ENCODE results near the gene CTCFL. TPM values are rescaled to one million over a fixed set of nuclear protein-coding genes. Genes with fewer than 3 reads are reported as not detected.

CTCFL gene
- total and polyA plus RNA-seq, 2 of the 8 experiments (the other 6 are each of a cell fraction or from before 2014, with no cell fraction given): 0.30 to 0.80 TPM

DNA sequence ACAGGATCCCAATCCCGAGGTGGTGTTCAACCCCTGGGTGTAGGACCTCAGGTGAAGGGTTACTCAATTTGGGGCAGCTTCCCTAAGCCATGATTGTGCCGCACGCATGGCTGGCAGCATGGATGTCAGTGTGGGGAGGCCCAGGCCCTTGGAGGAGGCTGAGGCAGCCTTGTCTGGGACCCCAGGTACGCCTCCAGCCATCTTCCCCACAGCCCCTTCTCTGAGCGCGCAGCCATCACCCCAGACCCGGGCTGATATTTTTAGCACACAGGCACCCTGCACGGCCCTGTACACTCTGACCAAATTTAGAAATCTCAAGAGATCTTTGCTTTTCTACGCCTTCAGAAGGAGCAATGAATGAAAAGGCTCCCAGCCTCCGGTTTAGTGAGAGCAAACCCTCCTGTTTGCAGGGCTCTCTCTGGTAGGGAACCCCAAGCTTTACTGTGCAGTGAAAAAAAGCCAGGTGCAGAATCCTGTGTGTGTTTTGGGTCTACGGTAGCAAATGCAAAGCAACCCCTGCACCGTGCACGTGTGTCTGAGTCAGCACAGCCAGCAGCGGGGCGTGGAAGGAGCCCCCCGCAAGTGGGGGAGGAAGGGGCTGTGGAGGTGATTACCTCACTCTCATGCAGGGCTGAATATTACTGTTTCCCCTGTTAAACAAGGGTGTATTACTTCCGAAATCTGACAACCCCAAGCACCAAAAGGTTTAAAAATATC is 44.3 kb downstream of the CTCFL start:
- Histone ChIP-seq H3K27me3 (replicated peaks in 1 of 4; ENCODE audit: control insufficient read depth in 3 of 4, extremely low read depth in 1 of 4, insufficient read depth in 3 of 4, low read length in 3 of 4) (no peaks in the 10 kb centered on the region; a peak in 1 of 7 replicates), H4K20me1 (replicated peaks in 1 of 2; ENCODE audit: control insufficient read depth in 1 of 2, insufficient read depth in 2 of 2, low read length in 2 of 2) (no peaks in the 10 kb centered on the region), H4K5ac (ENCODE audit: insufficient read length, low read depth, low read length) (no peak overlapping the region), H3K4me2 (ENCODE audit: insufficient read depth in 1 of 2, low read depth in 2 of 2, low read length in 2 of 2) (no peak overlapping the region), H3K4me3 (ENCODE audit: extremely low read depth in 1 of 4, insufficient read depth in 2 of 4, low read depth in 3 of 4, low read length in 4 of 4) (no peak overlapping the region), H2BK5ac (ENCODE audit: low read depth, low read length) (no peak overlapping the region; the same call in 1 of the 2 replicates), H4K91ac (replicated peaks; ENCODE audit: insufficient read length, low read length) (peak overlapping the region; percentile 37), H3K4ac (replicated peaks; ENCODE audit: insufficient read length, low read depth, low read length) (no peak overlapping the region), H3K14ac (ENCODE audit: insufficient read length) (no peak overlapping the region), H2AK5ac (ENCODE audit: low read depth, low read length) (no peak overlapping the region), H2BK20ac (ENCODE audit: low read length) (0 out of 2 replicates have a peak overlapping the region, but pooled peaks have one; percentile 61), H3K79me1 (ENCODE audit: low read depth, low read length) (no peaks in the 10 kb centered on the region), H3K27ac (ENCODE audit: low read depth, low read length) (no peak overlapping the region), H3K18ac (ENCODE audit: extremely low read depth, low read length) (no peak overlapping the region; the same call in 1 of the 2 replicates), H4K8ac (ENCODE audit: extremely low read depth, insufficient read depth, low read length) (no peak overlapping the region), H2BK12ac (ENCODE audit: low read depth, low read length) (no peak overlapping the region; the same call in 1 of the 2 replicates), H2BK15ac (ENCODE audit: low read length) (no peak overlapping the region), H3K23ac (ENCODE audit: insufficient read length) (no peak overlapping the region), H3K36me3 (ENCODE audit: control insufficient read depth in 2 of 4, insufficient read depth in 4 of 4, low read length in 3 of 4) (no peaks in the 10 kb centered on the region), H3K4me1 (replicated peaks in 1 of 4; ENCODE audit: control insufficient read depth in 3 of 4, insufficient read depth in 4 of 4, low read length in 3 of 4) (peaks cover 9 to 18% (median 13%) of the 10 kb centered on the region in 4 experiments), H2BK120ac (replicated peaks; ENCODE audit: low read depth, low read length) (peak overlapping the region; percentile 3), H3K9me3 (ENCODE audit: insufficient read depth in 2 of 2, low read depth in 1 of 2, low read length in 1 of 2) (no peaks in the 10 kb centered on the region), H2AFZ (ENCODE audit: low read length) (peak overlapping the region; percentile 82; the same call in 1 of the 2 replicates), H3K79me2 (ENCODE audit: control insufficient read depth in 1 of 2, insufficient read depth in 2 of 2, low read length in 2 of 2) (no peaks in the 10 kb centered on the region), H3K9ac (replicated peaks in 1 of 4; ENCODE audit: extremely low read depth in 1 of 4, low read depth in 3 of 4, low read length in 3 of 4) (no peak overlapping the region), H3K56ac (replicated peaks; ENCODE audit: insufficient read length, low read depth, low read length) (no peak overlapping the region), H3K23me2 (ENCODE audit: low read depth, low read length) (no peaks in the 10 kb centered on the region)
- POLR2A ChIA-PET (ENCODE audit: partially characterized antibody): interaction anchor here (2.3 kb wide), 1 partner anchor 90 kb away, joined by 9 read pairs; the partner anchor contains the start of gene RBM38
- no peak for DNase-seq (ENCODE audit: low read depth in 1 of 2, low spot score in 2 of 2)
- WGBS, 2 experiments (ENCODE audit: extremely low coverage in 1 of 2, insufficient coverage in 1 of 2, insufficient read length in 1 of 2, insufficient replicate concordance in 2 of 2, low coverage in 1 of 2, low lambda C conversion rate in 2 of 2, missing lambda C conversion rate in 1 of 2): 84% methylated on average over 17 of the region's 17 CpGs; no CpG with 5 or more reads in 1 of the 2 experiments
- no peak for FAIRE-seq
- CTCF ChIA-PET (ENCODE audit: partially characterized antibody): interaction anchor here (0.7 to 3.5 kb wide), 7 partner anchors 8 to 82 kb away, joined by 3 to 17 read pairs (median 3); no protein-coding TSS in a partner anchor
- no peak for TF ChIP-seq RAD21 (IDR thresholded peaks at IDR 0.05 in 1 of 2, conservative IDR thresholded peaks at IDR 0.05 in 1 of 2; ENCODE audit: low read depth in 2 of 2, low read length in 2 of 2)
- no peak for TF ChIP-seq TEAD4 (IDR thresholded peaks at IDR 0.05; ENCODE audit: low read depth, low read length)
- no peak for TF ChIP-seq NANOG (IDR thresholded peaks at IDR 0.05; ENCODE audit: insufficient read depth, low read depth, low read length, poor library complexity, severe bottlenecking)
- TF ChIP-seq CBX8 (IDR thresholded peaks at IDR 0.05; ENCODE audit: borderline replicate concordance, low read depth, low read length): no peak
- TF ChIP-seq BACH1 (IDR thresholded peaks at IDR 0.05; ENCODE audit: low read length): no peak
- no peak for TF ChIP-seq CREB1 (IDR thresholded peaks at IDR 0.05)
- TF ChIP-seq SIX5 (IDR thresholded peaks at IDR 0.05; ENCODE audit: low read depth, low read length): no peak
- no peak for TF ChIP-seq EP300 (IDR thresholded peaks at IDR 0.05; ENCODE audit: borderline replicate concordance in 1 of 2, low read depth in 2 of 2, low read length in 2 of 2)
- TF ChIP-seq, protein P1, sequence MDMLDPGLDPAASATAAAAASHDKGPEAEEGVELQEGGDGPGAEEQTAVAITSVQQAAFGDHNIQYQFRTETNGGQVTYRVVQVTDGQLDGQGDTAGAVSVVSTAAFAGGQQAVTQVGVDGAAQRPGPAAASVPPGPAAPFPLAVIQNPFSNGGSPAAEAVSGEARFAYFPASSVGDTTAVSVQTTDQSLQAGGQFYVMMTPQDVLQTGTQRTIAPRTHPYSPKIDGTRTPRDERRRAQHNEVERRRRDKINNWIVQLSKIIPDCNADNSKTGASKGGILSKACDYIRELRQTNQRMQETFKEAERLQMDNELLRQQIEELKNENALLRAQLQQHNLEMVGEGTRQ (IDR thresholded peaks at IDR 0.05; ENCODE audit: low read length): no peak
- no peak for TF ChIP-seq RFX5 (IDR thresholded peaks at IDR 0.05; ENCODE audit: borderline replicate concordance, low read depth, low read length)
- no peak for TF ChIP-seq EGR1 (IDR thresholded peaks at IDR 0.05; ENCODE audit: borderline replicate concordance, low read depth, low read length)

All from H1 (cell line).